Right lung (tissue), 5 donors: ENCODE measurements around the gene IL1RAPL2. TPM values are rescaled to one million over a fixed set of nuclear protein-coding genes. Genes with fewer than 3 reads are reported as not detected.

ENCODE experiments used
- DNase-seq, 2 donors: peaks; one replicate each; pipeline ENCODE4 v3.0.0-alpha.2; 2013
- polyA plus RNA-seq, 5 donors: library from polyadenylated mRNA; unstranded; fragments of 120-200 nt; gene quantifications; one replicate each; pipeline versions ENCODE4 v1.2.1 to v1.2.3, GENCODE V29; 2013; ENCODE audit warnings: inconsistent platforms in 1 of 5, low replicate concordance in 1 of 5; ENCODE audit not compliant: insufficient read length in 5 of 5, insufficient read depth in 1 of 5

Gene IL1RAPL2
- polyA plus RNA-seq, 5 donors = 0.32 to 0.76 (median 0.64) TPM

- no peak for DNase-seq
Observed at GRCh38 chrX:105460376-105460775, 894.4 kb downstream of the IL1RAPL2 start.

- no peak for DNase-seq
Observed at GRCh38 chrX:105461016-105461415, 895.0 kb downstream of the IL1RAPL2 start.

GRCh38 chrX:105462186-105462585 lies 896.2 kb downstream of the IL1RAPL2 start:
- no peak for DNase-seq

DNA sequence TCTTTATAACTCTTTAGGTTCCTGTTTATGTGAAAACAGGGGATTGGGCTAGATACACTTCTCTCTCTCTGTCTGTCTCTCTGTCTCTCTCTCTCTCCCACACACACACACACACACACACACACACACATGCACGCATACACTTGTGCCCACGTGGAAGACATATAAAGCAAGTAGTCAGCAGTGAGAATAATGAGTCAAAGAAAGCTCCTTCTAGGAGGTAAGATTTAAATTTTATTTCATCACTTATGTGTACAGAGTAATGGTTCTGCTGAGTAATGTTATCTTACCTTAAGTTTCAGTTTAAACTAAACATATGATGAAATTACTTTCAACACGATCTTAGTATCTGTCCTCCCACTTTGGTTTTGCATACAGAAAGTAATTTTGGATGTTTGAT lies 897.5 kb downstream of the IL1RAPL2 start:
- no peak for DNase-seq

DNA sequence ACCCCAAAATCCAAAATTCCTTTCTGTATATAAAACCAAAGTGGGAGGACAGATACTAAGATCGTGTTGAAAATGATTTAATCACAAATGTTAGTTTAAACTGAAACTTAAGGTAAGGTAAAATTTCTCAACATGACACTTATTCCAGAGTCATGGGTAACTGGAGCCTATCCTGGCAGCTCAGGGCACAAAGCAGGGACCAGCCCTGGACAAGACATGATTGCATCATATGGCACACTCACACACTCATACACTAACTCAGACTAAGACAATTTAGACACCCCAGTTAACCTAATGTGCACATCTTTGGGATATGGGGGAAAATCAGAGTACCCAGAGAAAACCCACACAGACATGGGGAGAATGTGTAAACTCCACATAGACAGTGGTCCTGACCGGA lies 898.6 kb downstream of the IL1RAPL2 start:
- no peak for DNase-seq

- no peak for DNase-seq
Observed at GRCh38 chrX:105468741-105469140, 902.7 kb downstream of the IL1RAPL2 start.

- no peak for DNase-seq
Observed at GRCh38 chrX:105471597-105471996, 905.6 kb downstream of the IL1RAPL2 start.

DNA sequence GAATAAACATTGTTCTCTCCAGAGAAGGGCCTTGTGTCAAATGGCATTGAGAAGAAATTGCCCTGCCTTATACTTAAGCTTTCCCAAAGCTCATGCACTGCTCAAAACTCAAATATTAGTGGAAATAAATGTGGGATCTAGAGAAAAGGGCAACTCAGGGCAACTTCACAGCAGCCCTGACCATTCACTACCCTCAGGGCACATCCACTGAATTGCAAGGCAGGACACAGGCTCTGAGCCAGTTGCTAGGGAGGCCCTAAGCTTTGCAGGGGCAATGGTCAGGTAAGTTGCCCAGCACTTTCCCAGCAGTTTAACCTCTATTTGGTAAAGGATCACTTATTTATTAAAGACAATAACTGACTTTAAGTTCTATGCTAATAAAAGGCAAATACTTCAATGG lies 909.8 kb downstream of the IL1RAPL2 start:
- DNase-seq = no peak

GRCh38 chrX:105477351-105477750 lies 911.4 kb downstream of the IL1RAPL2 start:
- no peak for DNase-seq

DNA sequence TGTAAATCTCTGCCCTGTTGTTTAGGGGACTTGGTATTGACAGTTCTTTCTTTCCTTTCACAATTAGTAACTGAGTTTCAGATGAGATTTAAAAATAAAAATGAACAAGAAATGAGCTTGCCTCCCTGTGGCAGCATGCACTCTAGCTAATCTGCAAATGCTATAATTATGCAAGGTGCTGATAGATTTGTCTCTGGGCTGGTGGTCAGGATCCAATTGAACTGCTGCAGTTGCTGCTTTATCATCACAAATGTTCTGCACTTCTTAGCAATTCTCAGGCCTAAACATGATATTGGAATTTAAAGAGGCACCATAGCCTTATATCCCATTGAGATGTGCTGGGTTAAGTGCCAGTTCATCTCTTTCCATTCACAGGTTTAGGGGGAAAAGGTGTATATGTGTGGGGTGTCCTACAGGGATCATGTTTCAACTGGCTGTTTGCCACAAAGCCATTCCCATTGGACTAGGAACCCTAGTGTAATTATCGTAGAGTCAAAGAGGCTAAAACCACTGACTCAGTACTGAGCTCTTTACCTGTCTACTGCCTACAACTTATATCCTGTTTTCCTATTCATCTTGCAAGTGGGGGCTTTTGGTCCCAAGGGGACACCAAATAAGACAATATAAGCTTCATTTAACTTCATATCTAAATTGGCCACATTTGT lies 914.8 kb downstream of the IL1RAPL2 start:
- no peak for DNase-seq

- no peak for DNase-seq
Observed at GRCh38 chrX:105483011-105483410, 917.0 kb downstream of the IL1RAPL2 start.

DNA sequence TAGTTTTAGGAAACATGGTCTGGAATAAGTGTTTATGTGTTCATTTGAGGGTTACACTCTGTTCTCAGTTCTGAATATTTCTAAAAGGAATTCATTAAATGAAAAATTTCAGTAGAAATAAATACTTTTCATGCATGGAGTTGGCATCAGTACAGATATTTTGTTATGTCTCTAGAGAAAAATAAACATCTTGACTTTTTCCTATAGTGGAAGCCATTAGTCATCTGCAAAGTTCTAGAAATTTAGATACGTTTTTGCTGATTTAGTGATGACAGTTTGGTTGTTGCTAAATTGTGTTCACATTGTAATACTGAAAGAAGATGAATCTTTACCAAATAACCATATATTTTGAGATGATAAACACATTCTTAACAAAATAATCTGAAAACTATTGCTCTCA lies 922.7 kb downstream of the IL1RAPL2 start:
- no peak for DNase-seq

- no peak for DNase-seq
Observed at GRCh38 chrX:105495376-105495775, 929.4 kb downstream of the IL1RAPL2 start.

- DNase-seq = no peak
Observed at GRCh38 chrX:105502336-105502735, 936.3 kb downstream of the IL1RAPL2 start.

DNA sequence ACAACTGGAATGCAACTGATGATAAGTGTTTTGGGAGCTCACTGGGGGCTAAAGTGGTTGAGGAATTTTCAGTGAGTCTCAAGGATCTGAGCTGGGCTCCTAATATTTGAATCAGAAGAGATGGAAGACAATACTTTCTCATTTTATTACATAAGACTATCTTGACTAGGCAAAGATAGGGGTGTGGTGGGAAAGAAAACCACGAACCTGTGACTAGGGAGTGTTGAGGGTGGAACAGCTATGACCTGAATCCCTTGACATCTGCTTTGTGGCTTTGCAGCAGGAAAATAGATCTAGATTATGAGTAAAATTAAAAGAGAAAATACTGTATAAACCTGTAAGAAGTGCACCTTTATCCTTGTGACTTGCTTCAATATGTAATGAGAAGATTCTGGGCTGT lies 949.6 kb downstream of the IL1RAPL2 start:
- DNase-seq = no peak

DNA sequence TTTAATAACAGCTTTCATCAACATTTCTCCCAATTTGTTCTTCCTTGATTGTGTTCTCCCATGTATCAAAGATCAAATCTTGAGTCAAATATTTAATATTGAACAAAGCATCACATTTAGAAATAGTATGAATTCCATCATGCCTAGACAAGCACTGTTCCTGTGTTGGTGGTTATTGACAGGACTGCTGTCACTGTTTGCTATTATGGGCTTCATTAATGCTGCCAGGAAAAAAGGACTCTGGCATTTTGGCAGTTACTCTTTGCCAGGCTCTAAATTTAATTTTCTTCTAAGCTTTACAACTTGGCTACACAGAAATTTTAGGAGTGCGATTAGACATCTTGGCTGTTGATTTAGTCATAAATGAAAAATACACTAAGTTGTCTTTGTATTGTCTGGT lies 960.4 kb downstream of the IL1RAPL2 start:
- no peak for DNase-seq

DNA sequence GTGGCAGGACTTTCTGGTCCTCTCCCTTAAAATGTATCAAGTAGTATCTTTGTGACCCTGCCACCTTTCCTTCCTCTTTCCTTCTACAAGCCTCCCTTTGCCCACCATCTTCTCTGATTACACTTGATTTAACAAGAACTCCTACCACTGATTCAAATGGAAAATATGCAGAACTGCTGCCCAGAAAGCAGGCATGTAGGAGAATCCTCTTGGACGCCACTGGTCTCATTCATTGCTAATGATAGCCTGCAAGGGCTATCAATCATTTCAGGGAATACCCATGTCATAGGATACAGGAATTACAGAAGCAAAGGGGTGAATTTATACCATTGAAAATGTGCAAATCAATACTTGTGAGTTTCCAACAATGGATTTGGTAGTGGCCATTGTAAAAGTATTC lies 961.8 kb downstream of the IL1RAPL2 start:
- DNase-seq = no peak

DNA sequence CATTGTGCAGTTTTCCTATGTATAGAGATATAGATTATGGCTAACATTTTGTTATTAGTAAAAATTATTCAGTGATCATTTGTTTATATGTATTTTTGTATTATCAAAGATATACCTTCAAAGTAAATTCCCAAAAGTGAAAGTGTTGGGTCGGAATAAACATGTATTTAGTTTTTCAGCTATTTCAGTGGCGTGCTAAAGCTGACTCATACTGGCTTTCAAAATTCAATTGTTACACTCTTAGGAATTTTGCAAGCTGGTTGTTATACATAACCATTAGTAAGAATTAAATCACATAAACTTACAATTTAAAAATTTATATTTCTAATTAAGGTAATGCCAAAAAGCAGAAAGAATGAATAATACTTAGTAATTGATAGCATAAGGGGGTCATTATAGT lies 968.0 kb downstream of the IL1RAPL2 start:
- no peak for DNase-seq

GRCh38 chrX:105543283-105543682 lies 977.3 kb downstream of the IL1RAPL2 start:
- no peak for DNase-seq

- DNase-seq = no peak
Observed at GRCh38 chrX:105550043-105550663, 984.2 kb downstream of the IL1RAPL2 start.

- no peak for DNase-seq
Observed at GRCh38 chrX:105552395-105552794, 986.4 kb downstream of the IL1RAPL2 start.

- no peak for DNase-seq
Observed at GRCh38 chrX:105553118-105553517, 987.1 kb downstream of the IL1RAPL2 start.

DNA sequence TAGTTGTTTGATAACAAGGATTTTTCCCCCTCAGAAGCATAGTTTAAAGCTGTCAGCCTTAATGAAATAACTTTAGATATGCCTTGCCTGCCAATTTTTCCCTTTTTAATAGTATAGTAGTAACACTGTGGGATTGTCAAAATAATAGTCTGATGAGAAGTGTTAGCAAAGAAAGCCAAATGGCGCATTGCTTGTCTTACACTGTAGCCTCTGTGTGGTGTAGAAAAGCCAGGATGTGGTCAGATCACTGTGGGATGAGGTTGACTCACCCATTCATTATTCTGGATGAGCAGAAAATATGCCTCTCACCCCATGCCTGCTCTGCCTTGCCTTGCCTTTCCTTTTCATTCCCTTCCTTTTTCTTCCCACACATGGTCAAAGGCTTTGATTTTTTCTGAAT lies 998.5 kb downstream of the IL1RAPL2 start:
- peak; percentile 13 to 15 for DNase-seq

- DNase-seq = no peak
Observed at GRCh38 chrX:105565856-105566255, 999.9 kb downstream of the IL1RAPL2 start.
